Hematopoietic multipotent progenitor cell treated with erythropoietin and hydrocortisone succinate and interleukin-3 and kit ligand, for 15 days (in vitro differentiated cells): ENCODE measurements around the gene GUSB.
"Not testable (repeated sequence)": the region's sequence is repeated elsewhere in the genome, so short reads cannot be mapped to it uniquely, and the experiment has no call there.

ENCODE experiments used
- DNase-seq: peaks from one replicate; pipeline ENCODE4 v3.0.0-alpha.2; 2015; ENCODE audit warnings: low spot score

GUSB gene

GRCh38 chr7:65981965-65982792, at the start of gene GUSB:
TSS of gene GUSB (minus strand) at chr7:65982213. CDS start at chr7:65982183, 30 bp downstream.
- peak; percentile 86 for DNase-seq

- DNase-seq: not testable (repeated sequence)
Measured at GRCh38 chr7:66028342-66028741, 46.3 kb upstream of the GUSB start.

- DNase-seq: no peak
Measured at GRCh38 chr7:66016131-66016461, 34.1 kb upstream of the GUSB start.

- DNase-seq: no peak
Measured at GRCh38 chr7:66015440-66016130, 33.6 kb upstream of the GUSB start.

- DNase-seq: no peak
Measured at GRCh38 chr7:66013938-66014337, 31.9 kb upstream of the GUSB start.

- no peak for DNase-seq
Measured at GRCh38 chr7:66007232-66007631, 25.2 kb upstream of the GUSB start.

GRCh38 chr7:66005115-66005671, 23.2 kb upstream of the GUSB start:
- not testable (repeated sequence) for DNase-seq

- not testable (repeated sequence) for DNase-seq
Measured at GRCh38 chr7:66000823-66001417, 18.9 kb upstream of the GUSB start.

GRCh38 chr7:65994984-65995383, 13.0 kb upstream of the GUSB start:
- not testable (repeated sequence) for DNase-seq

GRCh38 chr7:65992526-65992925, 10.5 kb upstream of the GUSB start:
- no peak for DNase-seq

GRCh38 chr7:65991829-65992228, 9.8 kb upstream of the GUSB start:
- DNase-seq: not testable (repeated sequence)

- no peak for DNase-seq
Measured at GRCh38 chr7:65989694-65990080, 7.7 kb upstream of the GUSB start.

- not testable (repeated sequence) for DNase-seq
Measured at GRCh38 chr7:65988503-65988902, 6.5 kb upstream of the GUSB start.

- peak; percentile 19 for DNase-seq
Measured at GRCh38 chr7:65988084-65988483, 6.1 kb upstream of the GUSB start.

GRCh38 chr7:65983965-65984658, 2.1 kb upstream of the GUSB start:
- no peak for DNase-seq

GRCh38 chr7:65980478-65981250, 1.3 kb downstream of the GUSB start:
- peak; percentile 9 for DNase-seq

- DNase-seq: no peak
Measured at GRCh38 chr7:65979583-65980477, 2.2 kb downstream of the GUSB start.

- no peak for DNase-seq
Measured at GRCh38 chr7:65978891-65979582, 3.0 kb downstream of the GUSB start.

GRCh38 chr7:65976659-65977196, 5.3 kb downstream of the GUSB start:
- no peak for DNase-seq
